Activated CD8-positive, alpha-beta T cell treated with anti-CD3 and anti-CD28 coated beads, Interleukin-2, amount 10 ng/mL, durations not matched to agents 7 days and 5 days (primary cell): ENCODE results near the gene RACGAP1. TPM values are rescaled to one million over a fixed set of nuclear protein-coding genes. Genes with fewer than 3 reads are reported as not detected.

ENCODE experiments used
- ATAC-seq: fragments of 150-1000 bp; cut with Tn5 transposase; one replicate; pipeline ENCODE4 v1.10.0; 2021; ENCODE audit warnings: moderate library complexity
- CTCF ChIA-PET: fragments of 350-600 bp; sonication (Branson Sonifier 250); formaldehyde crosslinking; loops from one replicate; lab custom pipeline; 2021; ENCODE audit warnings: antibody characterized with exemption; lab: Charles Lee
- POLR2A ChIA-PET: fragments of 350-600 bp; sonication (Branson Sonifier 250); formaldehyde crosslinking; loops from one replicate; lab custom pipeline; 2021; ENCODE audit warnings: antibody characterized with exemption; lab: Charles Lee
- DNase-seq: peaks from one replicate; pipeline ENCODE4 v3.0.0-alpha.2; 2020
- H3K27ac Mint-ChIP-seq: one replicate; pipeline ENCODE4 v1.8.0; 2021; ENCODE audit warnings: mild to moderate bottlenecking, mixed read lengths
- H3K27me3 Mint-ChIP-seq: one replicate; pipeline ENCODE4 v1.8.0; 2021; ENCODE audit warnings: low read depth, mixed read lengths
- H3K36me3 Mint-ChIP-seq: one replicate; pipeline ENCODE4 v1.8.0; 2021; ENCODE audit warnings: low read depth, mixed read lengths
- H3K4me1 Mint-ChIP-seq: one replicate; pipeline ENCODE4 v1.8.0; 2021; ENCODE audit warnings: low read depth, mixed read lengths
- H3K4me3 Mint-ChIP-seq: one replicate; pipeline ENCODE4 v1.8.0; 2021; ENCODE audit warnings: mild to moderate bottlenecking, mixed read lengths
- H3K9me3 Mint-ChIP-seq: one replicate; pipeline ENCODE4 v1.8.0; 2022; ENCODE audit warnings: mixed read lengths; ENCODE audit not compliant: insufficient read depth
- total RNA-seq, 2 experiments: library from RNA; stranded (reverse); gene quantifications; one replicate each; pipeline ENCODE4 v1.2.3, GENCODE V29; 2021

Gene RACGAP1
- total RNA-seq, 2 experiments from 2014 or later = 185 to 200 TPM

DNA sequence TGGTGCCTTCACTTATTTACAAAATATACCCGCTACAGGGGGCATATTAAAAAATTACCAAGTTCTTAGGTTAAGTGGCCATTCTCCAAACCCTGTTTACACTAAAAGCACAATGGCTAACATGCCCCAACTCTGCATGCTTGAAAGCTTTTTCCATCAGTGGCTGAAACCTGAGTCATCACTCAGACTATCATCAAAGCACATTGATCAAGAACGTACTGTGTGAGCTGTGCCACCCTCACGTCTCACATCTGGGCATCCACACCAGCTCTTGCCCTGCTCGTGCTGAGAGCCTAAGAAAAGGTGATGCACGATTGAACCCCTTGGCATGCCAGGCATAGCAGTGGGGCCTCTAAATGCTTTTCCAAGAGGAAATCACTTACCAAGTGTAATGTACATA is 39.3 kb downstream of the RACGAP1 start:
- Mint-ChIP-seq H3K4me1 (no peaks in the 10 kb centered on the region), H3K27me3 (no peaks in the 10 kb centered on the region), H3K27ac (no peak overlapping the region), H3K36me3 (peaks cover 45% of the 10 kb centered on the region), H3K4me3 (no peak overlapping the region), H3K9me3 (no peaks in the 10 kb centered on the region)
- DNase-seq = no peak
- ChIA-PET CTCF (interaction anchor here (1.8 to 3.3 kb wide), 3 partner anchors 19 to 53 kb away, joined by 10 to 17 read pairs (median 12); no protein-coding TSS in a partner anchor), POLR2A (no interaction called here)
- no peak for ATAC-seq

DNA sequence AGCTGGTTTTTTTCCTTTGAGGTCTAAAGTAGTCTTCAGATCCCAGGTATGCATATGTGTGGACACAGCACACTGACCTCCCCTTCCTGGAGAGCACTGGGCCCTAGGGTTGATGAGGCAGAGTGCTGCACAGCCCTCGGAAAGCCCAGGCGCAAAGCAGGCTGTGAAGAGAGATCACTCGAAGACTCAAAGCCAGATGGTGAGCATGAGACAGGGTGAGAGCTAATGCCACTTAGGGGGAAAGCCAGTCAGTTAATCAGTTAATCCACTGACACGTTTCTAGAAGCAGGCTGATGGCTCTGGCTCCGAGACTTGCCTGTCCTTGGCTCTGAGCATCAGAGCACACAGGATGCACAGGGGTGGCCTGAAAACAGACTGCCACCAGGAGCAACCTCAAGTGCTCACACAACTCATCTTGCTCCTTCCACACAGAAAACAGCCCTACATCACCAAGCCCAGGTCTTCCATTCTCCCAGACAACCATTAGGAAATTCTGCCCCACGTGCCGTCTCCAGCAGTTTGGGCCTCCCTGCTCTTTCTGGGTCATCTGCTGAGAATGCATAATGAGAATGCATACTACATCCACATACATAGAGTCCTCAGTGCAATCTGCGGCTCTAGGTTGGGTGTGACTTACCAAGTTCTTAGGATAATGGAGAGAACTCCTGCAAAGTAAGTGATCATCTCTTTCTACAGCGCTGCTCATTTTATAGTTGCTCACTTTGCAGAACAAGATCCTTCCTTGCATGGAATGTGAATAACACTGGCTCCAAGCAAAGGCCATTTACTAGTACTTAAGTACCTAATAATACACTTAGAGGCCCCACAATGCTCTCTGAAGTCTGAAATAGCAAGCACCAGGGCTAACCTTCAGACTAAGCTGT is 40.6 kb downstream of the RACGAP1 start:
- H3K4me1 Mint-ChIP-seq = no peaks in the 10 kb centered on the region
- ChIA-PET CTCF (interaction anchor here (1.0 to 8.3 kb wide), 5 partner anchors 17 to 90 kb away, joined by 3 to 117 read pairs (median 12); no protein-coding TSS in a partner anchor), POLR2A (no interaction called here)
- peaks cover 36% of the 10 kb centered on the region for H3K36me3 Mint-ChIP-seq
- H3K4me3 Mint-ChIP-seq = no peak overlapping the region
- no peak overlapping the region for H3K27ac Mint-ChIP-seq
- DNase-seq = no peak
- H3K27me3 Mint-ChIP-seq = no peaks in the 10 kb centered on the region
- no peak for ATAC-seq
- H3K9me3 Mint-ChIP-seq = no peaks in the 10 kb centered on the region

DNA sequence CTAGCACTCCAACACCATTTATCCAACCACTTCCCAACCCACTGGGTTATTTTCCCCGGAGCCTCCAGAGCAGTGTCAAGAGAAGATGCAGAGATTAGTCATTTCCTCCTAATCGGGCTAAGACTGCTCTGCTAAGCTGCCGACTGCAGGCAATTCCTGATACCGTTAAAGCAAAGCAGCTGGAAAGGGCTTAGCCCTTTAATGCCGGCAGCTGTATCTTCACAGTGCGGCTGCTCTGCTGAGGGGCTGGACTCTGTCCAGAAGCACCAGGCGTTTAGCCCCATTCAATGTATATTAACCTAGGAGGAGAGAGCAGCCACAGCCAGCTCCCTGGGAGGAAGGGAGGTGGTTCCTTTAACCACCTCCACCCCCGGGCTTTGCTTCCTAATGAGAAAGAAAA is 41.4 kb downstream of the RACGAP1 start:
- Mint-ChIP-seq H3K36me3 (peaks cover 30% of the 10 kb centered on the region), H3K9me3 (no peaks in the 10 kb centered on the region), H3K27me3 (no peaks in the 10 kb centered on the region), H3K27ac (no peak overlapping the region), H3K4me1 (no peaks in the 10 kb centered on the region), H3K4me3 (no peak overlapping the region)
- DNase-seq (no peak), ATAC-seq (no peak)
- CTCF ChIA-PET = interaction anchor here (0.5 to 8.3 kb wide), 4 partner anchors 16 to 212 kb away, joined by 3 to 117 read pairs (median 3); no protein-coding TSS in a partner anchor
- POLR2A ChIA-PET = no interaction called here

DNA sequence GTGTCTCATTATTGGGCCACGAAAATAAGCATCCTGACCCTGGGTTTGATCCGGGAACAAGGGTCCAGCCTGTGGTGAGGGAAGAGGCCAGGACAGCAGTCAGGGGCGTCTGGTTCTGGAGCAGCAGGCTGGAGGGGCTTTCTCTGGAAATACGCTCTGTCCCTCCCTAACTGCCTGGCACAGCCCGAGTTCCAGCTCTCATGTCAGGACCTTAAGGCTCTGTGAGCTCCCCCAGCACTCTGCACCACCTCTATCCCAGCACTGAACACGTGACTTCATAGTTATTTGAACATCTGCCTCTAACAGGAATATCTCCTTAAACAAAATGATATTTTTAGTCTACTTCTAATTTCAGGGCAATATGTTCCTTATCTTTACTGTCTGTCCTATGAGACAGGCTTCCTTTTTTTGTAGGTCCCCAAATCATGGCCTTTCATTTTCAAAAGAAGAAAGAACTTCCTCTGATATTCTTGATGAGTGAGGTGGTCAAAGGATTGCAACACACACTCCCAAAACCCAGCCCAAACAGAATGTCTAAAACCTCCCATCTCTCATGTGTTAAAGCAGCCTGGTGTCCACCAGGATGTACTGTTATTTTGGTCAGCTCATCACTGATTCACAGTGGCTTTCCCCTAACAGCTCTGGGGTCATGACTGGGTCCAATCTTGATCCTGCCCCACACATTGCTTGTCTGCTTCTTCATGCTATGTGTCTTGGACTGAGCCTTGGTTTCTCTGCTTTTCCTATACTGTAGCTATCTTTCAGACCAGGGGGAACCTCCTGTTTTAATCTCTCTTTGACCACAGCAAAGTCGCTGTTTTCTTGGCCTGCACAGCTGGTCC is 42.8 kb downstream of the RACGAP1 start:
- Mint-ChIP-seq H3K9me3 (no peaks in the 10 kb centered on the region), H3K4me3 (no peak overlapping the region), H3K4me1 (no peaks in the 10 kb centered on the region), H3K36me3 (peaks cover 20% of the 10 kb centered on the region), H3K27ac (no peak overlapping the region), H3K27me3 (no peaks in the 10 kb centered on the region)
- no peak for DNase-seq
- ChIA-PET CTCF (interaction anchor here (1.4 to 8.3 kb wide), 2 partner anchors 15 to 37 kb away, joined by 3 to 117 read pairs; no protein-coding TSS in a partner anchor), POLR2A (no interaction called here)
- no peak for ATAC-seq

DNA sequence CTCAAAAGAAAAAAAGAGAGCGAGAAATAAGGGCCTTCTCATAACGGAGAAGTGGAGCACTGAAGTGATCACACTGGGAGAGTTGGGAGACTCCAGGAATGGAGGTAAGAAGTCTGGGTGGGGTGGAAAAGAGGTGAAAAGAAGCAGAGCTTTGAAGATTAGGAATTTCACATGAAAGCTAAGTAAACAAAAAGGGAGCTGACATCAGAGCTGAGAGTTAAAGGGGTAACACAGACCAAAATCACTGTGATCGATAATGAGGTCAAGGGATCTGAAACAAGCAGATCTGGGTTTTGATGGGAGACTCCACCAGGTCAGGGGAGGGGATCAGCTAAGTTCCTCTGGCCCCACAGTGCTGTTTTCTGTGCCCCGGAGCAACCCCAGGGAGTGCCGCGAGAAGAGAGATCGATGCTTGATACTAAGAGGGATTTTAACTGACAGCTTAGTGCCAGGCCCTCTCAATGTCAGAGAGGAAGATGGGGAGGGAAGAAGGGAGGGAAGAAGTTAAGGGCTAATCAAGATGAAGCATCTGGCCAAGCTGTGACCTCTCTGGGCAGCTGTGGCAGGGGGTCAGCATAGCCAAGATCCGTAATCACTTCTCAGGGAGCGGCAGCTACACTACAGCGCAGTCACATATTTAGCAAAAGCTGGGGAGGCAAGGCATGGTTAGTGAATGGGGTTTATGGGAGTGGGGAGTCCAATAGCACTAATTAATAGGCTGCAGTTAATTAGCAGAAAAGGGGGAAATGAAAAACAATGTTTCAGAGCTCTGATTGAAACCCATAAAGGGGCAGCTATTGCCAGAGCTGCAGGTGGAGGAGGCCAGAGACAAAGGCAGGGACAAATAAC is 44.6 kb downstream of the RACGAP1 start:
- POLR2A ChIA-PET = no interaction called here
- DNase-seq (no peak), ATAC-seq (no peak)
- Mint-ChIP-seq H3K9me3 (no peaks in the 10 kb centered on the region), H3K4me1 (no peaks in the 10 kb centered on the region), H3K36me3 (peaks cover 9% of the 10 kb centered on the region), H3K27me3 (no peaks in the 10 kb centered on the region), H3K27ac (no peak overlapping the region), H3K4me3 (no peak overlapping the region)
- CTCF ChIA-PET = interaction anchor here (0.7 to 8.3 kb wide), 4 partner anchors 13 to 107 kb away, joined by 3 to 117 read pairs (median 4); no protein-coding TSS in a partner anchor

DNA sequence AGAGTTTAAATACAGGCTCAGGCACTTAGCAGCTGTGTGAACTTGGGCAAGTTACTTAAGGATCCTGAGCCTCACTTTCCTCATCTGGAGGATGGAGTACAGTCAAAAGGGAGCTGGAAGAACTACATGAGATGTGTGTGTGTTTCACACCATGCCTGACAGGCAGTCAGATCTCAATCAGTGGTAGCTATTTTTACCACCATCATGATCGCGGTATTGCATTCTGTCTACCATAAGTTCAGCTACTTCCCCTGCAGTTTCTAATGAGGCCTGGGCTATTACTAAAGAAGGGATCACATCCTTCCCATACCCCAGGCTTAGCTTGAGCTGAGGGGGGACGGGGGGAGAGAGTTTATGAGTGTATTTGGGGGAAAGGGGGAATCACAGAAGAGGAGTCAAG is 45.5 kb downstream of the RACGAP1 start:
- Mint-ChIP-seq H3K4me1 (no peaks in the 10 kb centered on the region), H3K27me3 (no peaks in the 10 kb centered on the region), H3K9me3 (no peaks in the 10 kb centered on the region), H3K4me3 (no peak overlapping the region), H3K27ac (no peak overlapping the region), H3K36me3 (no peaks in the 10 kb centered on the region)
- no peak for ATAC-seq
- no peak for DNase-seq
- POLR2A ChIA-PET = no interaction called here
- CTCF ChIA-PET = interaction anchor here (0.7 to 8.3 kb wide), 5 partner anchors 12 to 113 kb away, joined by 3 to 117 read pairs (median 4); no protein-coding TSS in a partner anchor

DNA sequence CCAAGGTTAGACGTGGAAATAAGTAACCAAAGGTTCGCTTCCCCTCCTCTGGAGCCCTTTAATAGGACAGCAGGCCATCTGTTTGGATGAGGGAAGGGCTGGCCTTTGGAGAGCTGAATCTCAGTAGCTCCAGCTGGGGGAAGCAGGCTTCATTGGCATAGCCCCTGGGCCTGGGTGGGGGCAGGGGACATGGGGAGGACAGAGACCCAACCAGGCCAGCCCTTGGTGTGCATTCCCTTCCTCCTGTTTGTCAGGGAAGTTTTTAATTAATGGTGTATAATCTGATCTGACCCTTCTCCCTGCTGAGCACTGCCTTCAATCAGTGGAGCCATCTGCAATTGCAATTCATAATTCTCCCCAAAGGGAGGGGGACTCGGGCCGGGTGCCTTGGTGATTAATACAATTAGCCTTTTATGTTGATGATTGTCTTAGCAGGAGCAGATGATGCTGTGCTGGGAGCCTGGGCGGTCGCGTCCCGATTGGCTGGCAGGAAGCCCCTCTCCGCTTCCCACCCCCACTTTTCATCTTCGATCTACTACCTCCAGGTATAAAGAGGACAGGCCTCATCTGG is 46.2 kb downstream of the RACGAP1 start:
- H3K36me3 Mint-ChIP-seq = no peaks in the 10 kb centered on the region
- ATAC-seq = no peak
- no peak for DNase-seq
- H3K4me3 Mint-ChIP-seq = no peak overlapping the region
- POLR2A ChIA-PET = no interaction called here
- CTCF ChIA-PET = interaction anchor here (0.8 to 8.3 kb wide), 5 partner anchors 11 to 133 kb away, joined by 3 to 117 read pairs (median 4); partner anchors contain the start of gene COX14
- no peaks in the 10 kb centered on the region for H3K4me1 Mint-ChIP-seq
- no peaks in the 10 kb centered on the region for H3K9me3 Mint-ChIP-seq
- H3K27me3 Mint-ChIP-seq = no peaks in the 10 kb centered on the region
- no peak overlapping the region for H3K27ac Mint-ChIP-seq

DNA sequence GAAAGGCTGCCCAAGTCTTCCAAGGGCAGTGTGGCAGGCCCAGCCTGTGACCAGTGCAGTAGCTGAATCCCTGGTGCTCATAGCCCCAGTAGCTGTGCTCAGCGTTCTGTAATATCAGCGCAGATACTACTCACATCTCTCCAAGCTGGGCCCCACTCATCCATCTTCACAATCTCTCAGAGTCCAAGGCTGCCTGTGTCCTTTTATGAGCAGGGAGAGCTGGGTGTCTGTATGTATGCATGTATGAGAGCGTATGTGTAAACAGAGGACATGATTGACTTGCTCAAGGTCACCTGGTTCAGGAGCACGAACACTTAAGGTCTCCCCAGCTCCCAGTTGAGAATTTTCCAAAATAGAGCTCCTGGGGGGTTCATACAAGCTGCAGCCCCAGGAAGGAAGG is 47.2 kb downstream of the RACGAP1 start:
- Mint-ChIP-seq H3K9me3 (no peaks in the 10 kb centered on the region), H3K4me1 (no peaks in the 10 kb centered on the region), H3K36me3 (no peaks in the 10 kb centered on the region), H3K27ac (no peak overlapping the region), H3K27me3 (no peaks in the 10 kb centered on the region), H3K4me3 (no peak overlapping the region)
- CTCF ChIA-PET = interaction anchor here (0.8 to 8.3 kb wide), 5 partner anchors 10 to 134 kb away, joined by 3 to 117 read pairs (median 3); partner anchors contain the start of gene COX14
- POLR2A ChIA-PET = no interaction called here
- ATAC-seq = no peak
- no peak for DNase-seq

DNA sequence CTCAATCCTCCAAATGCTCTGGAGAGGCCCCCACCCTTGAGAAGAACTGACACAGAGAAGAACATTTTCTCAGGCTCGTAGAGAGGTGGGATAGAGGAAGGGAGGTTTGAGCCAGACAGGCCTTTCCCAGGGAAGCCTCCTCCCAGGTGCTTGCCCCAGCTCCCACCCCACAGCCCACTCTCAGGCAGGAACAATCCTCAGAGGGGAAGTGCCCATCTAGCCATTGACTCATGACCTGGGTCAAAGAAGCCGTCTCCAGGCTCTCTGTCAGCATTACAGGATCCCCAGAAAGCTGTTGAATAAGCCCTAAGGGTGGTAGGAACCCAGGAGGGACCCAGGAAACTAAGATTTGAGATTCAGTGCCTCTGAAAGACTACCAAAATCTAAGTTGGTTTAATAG is 48.7 kb downstream of the RACGAP1 start:
- no peak for ATAC-seq
- CTCF ChIA-PET = interaction anchor here (1.4 to 8.3 kb wide), 2 partner anchors 9 to 63 kb away, joined by 5 to 117 read pairs; no protein-coding TSS in a partner anchor
- Mint-ChIP-seq H3K36me3 (no peaks in the 10 kb centered on the region), H3K4me1 (no peaks in the 10 kb centered on the region), H3K27me3 (no peaks in the 10 kb centered on the region), H3K4me3 (no peak overlapping the region), H3K9me3 (no peaks in the 10 kb centered on the region), H3K27ac (no peak overlapping the region)
- POLR2A ChIA-PET = no interaction called here
- DNase-seq = no peak

DNA sequence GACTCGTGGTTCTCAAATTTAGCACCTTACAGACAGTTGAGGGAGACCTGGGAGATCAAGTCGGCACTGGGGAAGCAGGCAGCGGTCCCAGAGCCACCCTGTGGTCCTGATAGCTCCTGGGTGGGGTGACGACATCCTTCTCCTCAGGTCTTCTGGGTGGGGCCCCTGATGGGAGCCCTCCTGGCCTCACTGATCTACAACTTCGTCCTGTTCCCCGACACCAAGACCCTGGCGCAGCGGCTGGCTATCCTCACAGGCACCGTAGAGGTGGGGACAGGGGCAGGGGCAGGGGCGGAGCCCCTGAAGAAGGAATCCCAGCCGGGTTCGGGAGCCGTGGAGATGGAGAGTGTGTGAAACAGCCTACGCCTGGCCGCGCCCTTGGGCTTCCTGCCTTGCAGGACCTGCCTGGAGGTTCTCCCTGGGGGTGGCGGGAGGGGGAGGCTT is 50.0 kb downstream of the RACGAP1 start:
- POLR2A ChIA-PET = no interaction called here
- Mint-ChIP-seq H3K27me3 (no peaks in the 10 kb centered on the region), H3K9me3 (no peaks in the 10 kb centered on the region), H3K36me3 (no peaks in the 10 kb centered on the region), H3K4me1 (no peaks in the 10 kb centered on the region), H3K4me3 (no peak overlapping the region), H3K27ac (no peak overlapping the region)
- no peak for DNase-seq
- ATAC-seq = no peak
- CTCF ChIA-PET = interaction anchor here (0.9 to 1.4 kb wide), 2 partner anchors 8 to 64 kb away, joined by 4 to 5 read pairs; no protein-coding TSS in a partner anchor
